Vagina (tissue), 2 donors: ENCODE measurements around the gene SBF2. TPM values are rescaled to one million over a fixed set of nuclear protein-coding genes. Genes with fewer than 3 reads are reported as not detected.

Experiments used
- DNase-seq, 2 donors: peaks; one replicate each; pipeline ENCODE4 v3.0.0-alpha.2; 2017; ENCODE audit errors: extremely low spot score in 2 of 2
- H3K27ac ChIP-seq: fragments of 200-600 bp; sonication (generic); one replicate; pipeline ENCODE4 v1.5.1; 2019
- H3K27me3 ChIP-seq: fragments of 200-600 bp; sonication (generic); one replicate; pipeline ENCODE4 v1.5.1; 2019
- H3K36me3 ChIP-seq, 2 donors: fragments of 200-600 bp; sonication (generic); one replicate each; pipeline ENCODE4 v1.5.1; 2017 to 2019
- H3K4me1 ChIP-seq: fragments of 200-600 bp; sonication (generic); one replicate; pipeline ENCODE4 v1.5.1; 2019
- H3K4me3 ChIP-seq, 2 donors: fragments of 200-600 bp; sonication (generic); 1 replicate in 1 of 2; 2 replicates in 1 of 2; pipeline ENCODE4 v1.5.1; 2016 to 2019
- H3K9me3 ChIP-seq: fragments of 200-600 bp; sonication (generic); one replicate; pipeline ENCODE4 v1.5.1; 2019
- POLR2A ChIP-seq, 2 donors: fragments of 450-650 bp; IDR thresholded peaks; one replicate each; pipeline ENCODE4 v1.6.1; 2017; ENCODE audit warnings: antibody characterized with exemption in 2 of 2, mild to moderate bottlenecking in 2 of 2, moderate library complexity in 2 of 2
- POLR2AphosphoS5 ChIP-seq, 2 donors: sonication (generic); formaldehyde crosslinking; IDR thresholded peaks; one replicate each; pipeline ENCODE4 v1.9.0; 2017; ENCODE audit warnings: antibody characterized with exemption in 2 of 2, mild to moderate bottlenecking in 2 of 2, low read depth in 1 of 2; ENCODE audit not compliant: insufficient read depth in 1 of 2
- intact Hi-C: fragments of 100-400 bp; cut with DNase I; formaldehyde crosslinking; loops from one replicate; pipeline ENCODE4 v1.15.1; 2023
- total RNA-seq: library from RNA; depleted of rRNA; stranded (reverse); fragments of >200 nt; gene quantifications from one replicate; pipeline ENCODE4 v1.2.3, GENCODE V29; 2016
- TF ChIP-seq, protein P1 (sequence below), 3 experiments: fragments of 450-650 bp in 2 of 3; fragments of 200-600 bp in 1 of 3; sonication (generic) in 1 of 3; IDR thresholded peaks; one replicate each; pipeline ENCODE4 v1.5.1; 2017 to 2019; ENCODE audit warnings: antibody characterized with exemption in 3 of 3, mild to moderate bottlenecking in 2 of 3, moderate library complexity in 2 of 3

SBF2 gene
- total RNA-seq, 1 donor from 2014 or later: 69.5 TPM

DNA sequence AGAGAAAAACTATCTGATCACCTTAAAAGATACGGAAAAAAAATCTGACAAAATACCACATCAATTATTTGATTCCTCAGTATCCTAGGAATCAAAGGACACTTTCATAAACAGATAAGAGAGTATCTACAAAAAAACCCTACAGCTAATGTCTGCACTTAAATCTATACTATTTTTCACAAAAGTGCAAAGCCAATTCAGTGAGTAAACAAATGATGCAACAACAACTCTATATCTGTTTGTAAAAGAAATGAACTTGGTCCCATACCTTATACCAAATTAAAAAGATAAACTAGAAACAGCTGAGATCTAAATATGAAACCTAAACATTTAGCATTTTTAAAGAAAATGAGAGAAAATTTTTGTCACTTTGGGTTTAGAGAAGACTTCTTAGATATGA is 366.3 kb downstream of the SBF2 start:
- no peaks in the 10 kb centered on the region for H3K36me3 ChIP-seq
- intact Hi-C loops: no loop called here
- no peak for TF ChIP-seq POLR2A (IDR thresholded peaks at IDR 0.05)
- TF ChIP-seq, protein P1, sequence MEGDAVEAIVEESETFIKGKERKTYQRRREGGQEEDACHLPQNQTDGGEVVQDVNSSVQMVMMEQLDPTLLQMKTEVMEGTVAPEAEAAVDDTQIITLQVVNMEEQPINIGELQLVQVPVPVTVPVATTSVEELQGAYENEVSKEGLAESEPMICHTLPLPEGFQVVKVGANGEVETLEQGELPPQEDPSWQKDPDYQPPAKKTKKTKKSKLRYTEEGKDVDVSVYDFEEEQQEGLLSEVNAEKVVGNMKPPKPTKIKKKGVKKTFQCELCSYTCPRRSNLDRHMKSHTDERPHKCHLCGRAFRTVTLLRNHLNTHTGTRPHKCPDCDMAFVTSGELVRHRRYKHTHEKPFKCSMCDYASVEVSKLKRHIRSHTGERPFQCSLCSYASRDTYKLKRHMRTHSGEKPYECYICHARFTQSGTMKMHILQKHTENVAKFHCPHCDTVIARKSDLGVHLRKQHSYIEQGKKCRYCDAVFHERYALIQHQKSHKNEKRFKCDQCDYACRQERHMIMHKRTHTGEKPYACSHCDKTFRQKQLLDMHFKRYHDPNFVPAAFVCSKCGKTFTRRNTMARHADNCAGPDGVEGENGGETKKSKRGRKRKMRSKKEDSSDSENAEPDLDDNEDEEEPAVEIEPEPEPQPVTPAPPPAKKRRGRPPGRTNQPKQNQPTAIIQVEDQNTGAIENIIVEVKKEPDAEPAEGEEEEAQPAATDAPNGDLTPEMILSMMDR (IDR thresholded peaks at IDR 0.05): no peak
- no peak for TF ChIP-seq POLR2AphosphoS5 (IDR thresholded peaks at IDR 0.05; ENCODE audit: insufficient read depth in 1 of 2, low read depth in 1 of 2)

DNA sequence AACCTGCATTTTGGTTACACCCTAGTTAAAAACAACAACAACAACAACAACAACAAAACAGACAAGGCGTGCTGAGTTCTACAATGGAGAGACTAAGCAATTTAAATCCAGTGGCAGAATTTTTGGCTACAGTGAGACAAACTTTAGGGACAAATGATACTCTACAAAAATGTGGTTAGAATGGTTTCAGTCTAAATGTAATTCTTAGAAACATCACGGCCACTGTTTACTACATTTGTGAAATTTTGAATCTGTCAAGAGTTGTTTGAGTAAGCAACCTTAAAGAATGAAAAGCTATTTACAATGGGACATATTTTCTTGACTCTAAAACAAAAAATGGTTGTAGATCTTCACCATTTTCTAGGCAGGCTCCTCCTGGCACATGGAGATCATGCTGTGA is 370.7 kb downstream of the SBF2 start:
- Histone ChIP-seq H3K36me3 (no peaks in the 10 kb centered on the region), H3K27ac (peak overlapping the region; percentile 47)

More for the DNA sequence above, 366.3 kb downstream of the SBF2 start:
- no peak overlapping the region for H3K27ac ChIP-seq
- DNase-seq: no peak
- H3K9me3 ChIP-seq: no peaks in the 10 kb centered on the region
- H3K4me3 ChIP-seq: no peak overlapping the region
- peaks cover 14% of the 10 kb centered on the region for H3K4me1 ChIP-seq
- no peaks in the 10 kb centered on the region for H3K27me3 ChIP-seq

DNA sequence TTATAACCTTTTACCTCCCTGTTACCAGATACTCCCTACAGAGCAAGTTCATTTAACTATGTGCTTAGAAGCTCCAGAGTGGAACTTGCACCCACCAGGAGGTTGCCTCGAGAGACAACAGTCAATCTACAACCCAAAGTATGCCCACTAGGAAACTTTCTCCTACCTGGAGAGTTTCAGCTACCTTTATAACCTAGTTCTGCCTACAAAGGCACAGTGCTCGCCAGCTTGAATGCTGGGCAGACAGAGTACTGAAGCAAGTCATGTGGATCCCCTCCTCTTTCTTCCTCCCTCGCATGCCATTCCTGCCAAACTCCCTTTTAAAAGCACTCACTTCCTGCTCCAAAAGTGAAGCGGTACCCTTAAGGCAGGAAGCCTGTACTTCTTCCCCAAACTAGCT is 371.2 kb downstream of the SBF2 start:
- Histone ChIP-seq H3K4me1 (peaks cover 14% of the 10 kb centered on the region), H3K36me3 (no peaks in the 10 kb centered on the region), H3K9me3 (no peaks in the 10 kb centered on the region), H3K4me3 (no peak overlapping the region), H3K27ac (peak overlapping the region; percentile 47), H3K27me3 (no peaks in the 10 kb centered on the region)
- TF ChIP-seq, protein P1 (IDR thresholded peaks at IDR 0.05): no peak
- no peak for TF ChIP-seq POLR2A (IDR thresholded peaks at IDR 0.05)
- no peak for TF ChIP-seq POLR2AphosphoS5 (IDR thresholded peaks at IDR 0.05; ENCODE audit: insufficient read depth in 1 of 2, low read depth in 1 of 2)
- intact Hi-C loops: no loop called here
- no peak for DNase-seq

More for the DNA sequence above, 370.7 kb downstream of the SBF2 start:
- no peak overlapping the region for H3K4me3 ChIP-seq
- H3K9me3 ChIP-seq: no peaks in the 10 kb centered on the region
- no peak for DNase-seq
- intact Hi-C loops: no loop called here
- peaks cover 14% of the 10 kb centered on the region for H3K4me1 ChIP-seq
- no peaks in the 10 kb centered on the region for H3K27me3 ChIP-seq
- TF ChIP-seq, protein P1 (IDR thresholded peaks at IDR 0.05): no peak
- no peak for TF ChIP-seq POLR2A (IDR thresholded peaks at IDR 0.05)
- no peak for TF ChIP-seq POLR2AphosphoS5 (IDR thresholded peaks at IDR 0.05; ENCODE audit: insufficient read depth in 1 of 2, low read depth in 1 of 2)

DNA sequence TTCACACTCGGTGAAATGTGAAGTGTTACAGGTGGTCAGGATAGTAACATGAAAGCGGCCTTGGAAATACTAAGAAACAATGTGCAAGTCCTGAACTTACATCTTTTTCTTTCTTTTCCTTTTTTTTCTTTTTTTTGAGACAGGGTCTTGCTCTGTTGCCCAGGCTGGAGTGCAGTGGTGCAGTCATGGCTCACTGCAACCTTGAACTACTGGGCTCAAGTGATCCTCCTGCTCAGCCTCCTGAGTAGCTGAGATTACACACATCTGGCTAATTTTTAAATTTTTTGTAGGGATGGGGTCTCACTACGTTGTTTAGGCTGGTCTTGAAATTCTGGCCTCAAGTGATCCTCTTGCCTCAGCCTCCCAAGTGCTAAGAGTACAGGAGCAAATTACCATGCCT is 377.5 kb downstream of the SBF2 start:
- Histone ChIP-seq H3K4me3 (no peak overlapping the region), H3K36me3 (peaks cover 0 to 10% of the 10 kb centered on the region in 2 donors), H3K9me3 (no peaks in the 10 kb centered on the region), H3K27ac (no peak overlapping the region), H3K4me1 (no peaks in the 10 kb centered on the region), H3K27me3 (no peaks in the 10 kb centered on the region)
- TF ChIP-seq, protein P1 (IDR thresholded peaks at IDR 0.05): no peak
- no peak for TF ChIP-seq POLR2AphosphoS5 (IDR thresholded peaks at IDR 0.05; ENCODE audit: insufficient read depth in 1 of 2, low read depth in 1 of 2)
- TF ChIP-seq POLR2A (IDR thresholded peaks at IDR 0.05): no peak
- no peak for DNase-seq
- intact Hi-C loops: no loop called here

DNA sequence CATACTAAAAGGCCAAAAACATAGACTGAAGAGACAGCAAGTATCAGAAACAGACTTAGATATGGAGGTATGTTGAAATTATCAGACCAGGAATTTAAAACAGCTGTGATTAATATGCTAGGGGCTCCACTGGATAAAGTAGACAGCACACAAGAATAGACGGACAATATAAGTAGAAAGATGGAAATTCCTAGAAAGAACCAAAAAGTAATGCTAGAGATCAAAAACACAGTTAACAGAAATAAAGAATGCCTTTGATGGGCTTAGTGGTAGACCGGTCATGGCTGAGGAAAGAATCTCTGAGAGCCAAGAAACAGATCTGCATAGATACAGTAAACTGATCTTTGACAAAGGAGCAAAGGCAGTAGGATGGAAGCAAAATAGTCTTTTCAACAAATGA is 380.0 kb downstream of the SBF2 start:
- Histone ChIP-seq H3K36me3 (peaks cover 0 to 10% of the 10 kb centered on the region in 2 donors), H3K27ac (no peak overlapping the region), H3K4me3 (no peak overlapping the region), H3K27me3 (no peaks in the 10 kb centered on the region), H3K4me1 (no peaks in the 10 kb centered on the region), H3K9me3 (no peaks in the 10 kb centered on the region)
- intact Hi-C loops: no loop called here
- no peak for DNase-seq
- TF ChIP-seq POLR2AphosphoS5 (IDR thresholded peaks at IDR 0.05; ENCODE audit: insufficient read depth in 1 of 2, low read depth in 1 of 2): no peak
- TF ChIP-seq, protein P1 (IDR thresholded peaks at IDR 0.05): no peak
- TF ChIP-seq POLR2A (IDR thresholded peaks at IDR 0.05): no peak
